GM12878 (cell line): ENCODE data around the gene CAPS. TPM values are rescaled to one million over a fixed set of nuclear protein-coding genes. Genes with fewer than 3 reads are reported as not detected.

ENCODE experiments used
- ATAC-seq: fragments of 200-7000 bp; cut with Tn5 transposase; 3 replicates; pipeline ENCODE4 v1.9.1; 2020; ENCODE audit warnings: mild to moderate bottlenecking, moderate library complexity
- BruUV-seq: library from RNA; stranded (reverse); fragments of 400-500 nt; replicated peaks from 2 replicates; lab custom pipeline; 2021; lab: Mats Ljungman, UMichigan
- CTCF ChIA-PET: fragments of 300-600 bp; sonication (Branson Sonifier 250); formaldehyde crosslinking; extraction: SDS; loops from one replicate; lab custom pipeline; 2021; ENCODE audit warnings: inconsistent platforms; lab: Yijun Ruan, JAX
- POLR2A ChIA-PET: fragments of 350-600 bp; formaldehyde crosslinking; extraction: SDS; loops from one replicate; lab custom pipeline; 2021; ENCODE audit warnings: inconsistent platforms; lab: Charles Lee
- RAD21 ChIA-PET: fragments of 300-600 bp; sonication (Branson Sonifier 250); formaldehyde crosslinking; loops from one replicate; lab custom pipeline; 2023; ENCODE audit warnings: antibody characterized with exemption; ENCODE audit not compliant: unreplicated experiment; lab: Charles Lee
- SMC1A ChIA-PET: fragments of 300-600 bp; sonication (Branson Sonifier 250); formaldehyde crosslinking; loops from one replicate; lab custom pipeline; 2023; ENCODE audit not compliant: unreplicated experiment, uncharacterized antibody; lab: Charles Lee
- DNase-seq: peaks from one replicate; pipeline ENCODE4 v3.0.0-alpha.2; 2011; ENCODE audit warnings: low read depth, low spot score
- FAIRE-seq: peaks from 3 replicates; lab custom pipeline; 2011; peaks lifted over from hg19 to GRCh38; lab: Jason Lieb, UNC
- H2AFZ ChIP-seq: 2 replicates; pipeline ENCODE4 v1.6.0; 2011; ENCODE audit warnings: low read depth, low read length, control low read depth; ENCODE audit not compliant: control insufficient read depth
- H3K27ac ChIP-seq: 2 replicates; pipeline ENCODE4 v1.5.1; 2011; ENCODE audit warnings: control low read depth; ENCODE audit not compliant: control insufficient read depth, insufficient read depth
- H3K27me3 ChIP-seq, 2 experiments: replicated peaks in 1 of 2; 2 replicates each; pipeline versions ENCODE4 v1.6.0 to v1.6.1; 2011; ENCODE audit warnings: low read length in 1 of 2; ENCODE audit not compliant: control insufficient read depth in 2 of 2, insufficient read depth in 2 of 2
- H3K36me3 ChIP-seq, 2 experiments: 2 replicates each; pipeline ENCODE4 v1.5.1; 2011; ENCODE audit warnings: low read length in 1 of 2; ENCODE audit not compliant: control insufficient read depth in 2 of 2, insufficient read depth in 2 of 2
- H3K4me1 ChIP-seq: 2 replicates; pipeline ENCODE4 v1.6.1; 2011; ENCODE audit warnings: mild to moderate bottlenecking, low read length, moderate library complexity, mixed read lengths; ENCODE audit not compliant: control insufficient read depth, insufficient read depth
- H3K4me2 ChIP-seq: 2 replicates; pipeline ENCODE4 v1.6.0; 2011; ENCODE audit warnings: control low read depth; ENCODE audit not compliant: control insufficient read depth, insufficient read depth
- H3K4me3 ChIP-seq: fragments of 200-600 bp; sonication (generic); 2 replicates; pipeline ENCODE4 v1.5.1; 2016
- H3K79me2 ChIP-seq: 2 replicates; pipeline ENCODE4 v1.6.0; 2011; ENCODE audit warnings: low read length; ENCODE audit not compliant: control insufficient read depth, insufficient read depth
- H3K9ac ChIP-seq: 2 replicates; pipeline ENCODE4 v1.8.0; 2011; ENCODE audit warnings: low read length, control low read depth, mixed read lengths; ENCODE audit not compliant: control insufficient read depth, insufficient read depth
- H3K9me3 ChIP-seq: replicated peaks from 3 replicates; pipeline ENCODE4 v1.5.1; 2011; ENCODE audit warnings: mild to moderate bottlenecking, low read length; ENCODE audit not compliant: control insufficient read depth, insufficient read depth
- H4K20me1 ChIP-seq: 2 replicates; pipeline ENCODE4 v1.6.0; 2011; ENCODE audit not compliant: control insufficient read depth, insufficient read depth
- CHD4 ChIP-seq: fragments of 200-600 bp; sonication (generic); IDR thresholded peaks from 2 replicates; pipeline ENCODE4 v1.6.1; 2016; ENCODE audit warnings: mild to moderate bottlenecking
- CREB1 ChIP-seq: IDR thresholded peaks from 2 replicates; pipeline ENCODE4 v1.6.1; 2012; ENCODE audit warnings: low read depth, mild to moderate bottlenecking, inconsistent platforms
- FOS ChIP-seq: IDR thresholded peaks from 3 replicates; pipeline ENCODE4 v1.6.1; 2011; ENCODE audit warnings: borderline replicate concordance; ENCODE audit not compliant: insufficient read length; ENCODE audit errors: extremely low read depth
- ZBTB11 ChIP-seq: fragments of 450-650 bp; formaldehyde crosslinking; IDR thresholded peaks from 2 replicates; pipeline ENCODE4 v1.5.0; 2022; ENCODE audit warnings: mild to moderate bottlenecking, missing genetic modification characterization
- WGBS: methylation state at CpG from one replicate; pipeline ENCODE4 v1.1.6; 2016; ENCODE audit warnings: low lambda C conversion rate; ENCODE audit not compliant: insufficient replicate concordance, insufficient coverage; ENCODE audit errors: missing lambda C conversion rate; 5-methylcytosine and 5-hydroxymethylcytosine counted together
- in situ Hi-C: fragments of 300-500 bp; cut with MboI; formaldehyde crosslinking; loops from 9 replicates; pipeline ENCODE4 v1.14.3; 2018; ENCODE audit warnings: mixed read lengths
- intact Hi-C: fragments of 100-400 bp; cut with micrococcal nuclease; formaldehyde crosslinking; loops from one replicate; pipeline ENCODE4 v1.14.2; 2022; ENCODE audit not compliant: unreplicated experiment
- polyA plus RNA-seq, 11 experiments: library from polyadenylated mRNA; depleted of rRNA in 4 of 11; unstranded in 6 of 11; stranded (reverse) in 5 of 11; fragments of >200 nt; fragmentation: Nextera tagmentation in 4 of 11; fragmentation: Illumina TruSeq in 1 of 11; extraction: Ambion mirVana in 4 of 11; extraction: Trizol in 1 of 11; gene quantifications; 1 replicate in 1 of 11; 2 replicates in 10 of 11; pipeline versions ENCODE4 v1.2.1 to v1.2.3, GENCODE V29; 2011 to 2016; ENCODE audit warnings: inconsistent platforms in 2 of 11, missing spikeins in 2 of 11, low read depth in 1 of 11
- total RNA-seq, 4 experiments: library from RNA; depleted of rRNA in 3 of 4; stranded (reverse); fragments of >200 nt in 3 of 4; fragmentation: Illumina TruSeq in 1 of 4; extraction: Trizol in 1 of 4; gene quantifications; 2 replicates each; pipeline versions ENCODE4 v1.2.1 to v1.2.3, GENCODE V29; 2013 to 2021
- TF ChIP-seq, protein P1 (sequence below): IDR thresholded peaks from 2 replicates; pipeline ENCODE4 v1.6.1; 2011; ENCODE audit warnings: low read depth, mild to moderate bottlenecking, low read length, moderate library complexity, borderline replicate concordance; ENCODE audit errors: extremely low read depth

The CAPS gene
- total and polyA plus RNA-seq, 10 of the 15 experiments (the other 5 are each of a cell fraction or from before 2014, with no cell fraction given): 0.09 to 6.9 (median 2.9) TPM

DNA sequence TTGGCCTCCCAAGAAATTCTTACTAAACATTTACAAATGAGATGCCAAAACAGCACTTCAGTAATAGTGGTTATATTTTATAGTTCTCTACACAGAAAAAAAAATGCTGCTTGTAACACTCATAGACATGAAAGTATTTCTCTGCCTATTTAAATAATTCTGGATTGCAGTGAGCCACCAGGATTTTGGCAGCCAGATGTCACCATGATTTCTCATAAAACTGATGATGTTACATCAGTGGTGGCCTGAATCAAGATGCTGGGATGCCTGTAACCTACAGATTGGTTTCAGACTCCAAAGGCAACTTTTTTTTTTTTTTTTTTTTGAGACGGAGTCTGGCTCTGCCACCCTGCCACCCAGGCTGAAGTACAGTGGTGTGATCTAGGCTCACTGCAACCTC is 2.7 kb upstream of the CAPS start:
- no peaks in the 10 kb centered on the region for H4K20me1 ChIP-seq
- WGBS: no CpG with 5 or more reads among the region's 1 CpG
- in situ Hi-C loops (no loop called here), intact Hi-C loops (no loop called here)
- ChIA-PET SMC1A (no interaction called here), CTCF (interaction anchor here (0.6 kb wide), 1 partner anchor 14 kb away, joined by 3 read pairs; no protein-coding TSS in a partner anchor), POLR2A (no interaction called here), RAD21 (no interaction called here)
- no TSS peak for BruUV-seq
- no peak for ATAC-seq
- no peak overlapping the region for H3K4me3 ChIP-seq
- no peaks in the 10 kb centered on the region for H3K9me3 ChIP-seq
- no peaks in the 10 kb centered on the region for H3K27me3 ChIP-seq
- H3K9ac ChIP-seq: no peak overlapping the region
- TF ChIP-seq CREB1: no peak
- no peak for TF ChIP-seq FOS
- TF ChIP-seq, protein P1, sequence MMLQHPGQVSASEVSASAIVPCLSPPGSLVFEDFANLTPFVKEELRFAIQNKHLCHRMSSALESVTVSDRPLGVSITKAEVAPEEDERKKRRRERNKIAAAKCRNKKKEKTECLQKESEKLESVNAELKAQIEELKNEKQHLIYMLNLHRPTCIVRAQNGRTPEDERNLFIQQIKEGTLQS: no peak
- TF ChIP-seq ZBTB11 (CRISPR knock-in tag): no peak
- TF ChIP-seq CHD4: no peak
- no peak for FAIRE-seq
- H3K36me3 ChIP-seq: peaks cover 0 to 3% of the 10 kb centered on the region in 2 experiments; a peak in 3 of 4 replicates
- H2AFZ ChIP-seq: no peak overlapping the region
- H3K27ac ChIP-seq: no peak overlapping the region
- no peak for DNase-seq
- H3K4me1 ChIP-seq: no peaks in the 10 kb centered on the region
- no peaks in the 10 kb centered on the region for H3K79me2 ChIP-seq
- H3K4me2 ChIP-seq: no peak overlapping the region
